Left lung (tissue), 10 donors: ENCODE measurements around the gene MAPK1IP1L. TPM values are rescaled to one million over a fixed set of nuclear protein-coding genes. Genes with fewer than 3 reads are reported as not detected.

Experiments
- ATAC-seq: fragments of 200-7000 bp; cut with Tn5 transposase; one replicate; pipeline ENCODE4 v1.9.1; 2020; ENCODE audit warnings: moderate library complexity
- DNase-seq, 4 donors: peaks; one replicate each; pipeline ENCODE4 v3.0.0-alpha.2; 2013 to 2020
- H3K27ac ChIP-seq, 2 donors: fragments of 200-600 bp; sonication (generic) in 1 of 2; one replicate each; pipeline versions ENCODE4 v1.5.0 to v1.8.0; 2020 to 2021
- H3K27me3 ChIP-seq, 2 donors: fragments of 200-600 bp; sonication (generic) in 1 of 2; one replicate each; pipeline versions ENCODE4 v1.5.0 to v1.8.0; 2020 to 2021
- H3K36me3 ChIP-seq, 2 donors: fragments of 200-600 bp; sonication (generic) in 1 of 2; one replicate each; pipeline versions ENCODE4 v1.5.0 to v1.8.0; 2020 to 2021
- H3K4me1 ChIP-seq, 2 donors: fragments of 200-600 bp; one replicate each; pipeline ENCODE4 v1.8.0; 2021
- H3K4me3 ChIP-seq, 2 donors: fragments of 200-600 bp; sonication (generic) in 1 of 2; one replicate each; pipeline versions ENCODE4 v1.5.0 to v1.8.0; 2020 to 2021; ENCODE audit warnings: mild to moderate bottlenecking in 1 of 2
- H3K9me3 ChIP-seq, 2 donors: fragments of 200-600 bp; sonication (generic) in 1 of 2; one replicate each; pipeline versions ENCODE4 v1.5.0 to v1.8.0; 2020 to 2021
- CTCF ChIP-seq, 2 donors: fragments of 200-600 bp; sonication (generic) in 1 of 2; IDR thresholded peaks; one replicate each; pipeline versions ENCODE4 v1.5.0 to v1.8.0; 2021; ENCODE audit warnings: antibody characterized with exemption in 2 of 2
- intact Hi-C, 2 donors: fragments of 100-400 bp; cut with DNase I; formaldehyde crosslinking; loops; one replicate each; pipeline versions ENCODE4 v1.11.2 to v1.14.2; 2022
- polyA plus RNA-seq, 6 donors: library from polyadenylated mRNA; unstranded; fragments of 120-200 nt; gene quantifications; one replicate each; pipeline ENCODE4 v1.2.1, GENCODE V29; 2013; ENCODE audit not compliant: insufficient read length in 6 of 6
- total RNA-seq, 2 donors: library from RNA; stranded (reverse); fragmentation: NEBNext Ultra II Directional; extraction: Animal tissue kit (Norgen Biotek cat#: 25700); gene quantifications; one replicate each; pipeline ENCODE4 v1.2.1, GENCODE V29; 2021
- donor health status: DM: no; HTN: yes; CAD: no.
- donor health status: DM: no; HTN: no; CAD: no.

MAPK1IP1L gene
- total and polyA plus RNA-seq, 8 donors: 81.0 to 93.6 (median 87.1) TPM

GRCh38 chr14:55103005-55103640 lies 51.7 kb downstream of the MAPK1IP1L start:
- peaks cover 52 to 97% of the 10 kb centered on the region in 2 donors for H3K4me1 ChIP-seq
- ATAC-seq (peak; percentile 85), DNase-seq (peak in 3 of 4 donors; percentile 82 to 91 (median 88))
- H3K27ac ChIP-seq: peak overlapping the region; percentile 87 to 93
- H3K4me3 ChIP-seq: peak overlapping the region in 1 of 2 donors; percentile 23
- no peak for TF ChIP-seq CTCF (IDR thresholded peaks at IDR 0.05)
- peaks cover 0 to 6% of the 10 kb centered on the region in 2 donors for H3K9me3 ChIP-seq
- intact Hi-C loops: no loop called here
- no peaks in the 10 kb centered on the region for H3K27me3 ChIP-seq
- H3K36me3 ChIP-seq: no peaks in the 10 kb centered on the region

- peaks cover 52 to 97% of the 10 kb centered on the region in 2 donors for H3K4me1 ChIP-seq
- peak overlapping the region; percentile 87 to 93 for H3K27ac ChIP-seq
- no peak for DNase-seq
- peak in 1 of 2 donors; percentile 12 for TF ChIP-seq CTCF (IDR thresholded peaks at IDR 0.05)
- no peaks in the 10 kb centered on the region for H3K36me3 ChIP-seq
- peaks cover 0 to 6% of the 10 kb centered on the region in 2 donors for H3K9me3 ChIP-seq
- intact Hi-C loops: no loop called here
- ATAC-seq: no peak
- no peaks in the 10 kb centered on the region for H3K27me3 ChIP-seq
- no peak overlapping the region for H3K4me3 ChIP-seq
Measured at GRCh38 chr14:55103971-55104954, 52.8 kb downstream of the MAPK1IP1L start.

GRCh38 chr14:55105991-55106390 lies 54.5 kb downstream of the MAPK1IP1L start:
- H3K4me3 ChIP-seq: no peak overlapping the region
- DNase-seq: no peak
- H3K4me1 ChIP-seq: peaks cover 46 to 81% of the 10 kb centered on the region in 2 donors
- H3K27ac ChIP-seq: peak overlapping the region; percentile 97
- no peaks in the 10 kb centered on the region for H3K27me3 ChIP-seq
- intact Hi-C loops: no loop called here
- H3K36me3 ChIP-seq: no peaks in the 10 kb centered on the region
- peaks cover 0 to 6% of the 10 kb centered on the region in 2 donors for H3K9me3 ChIP-seq
- TF ChIP-seq CTCF (IDR thresholded peaks at IDR 0.05): no peak
- ATAC-seq: no peak

GRCh38 chr14:55107766-55108554 lies 56.5 kb downstream of the MAPK1IP1L start:
- H3K4me3 ChIP-seq: no peak overlapping the region
- no peak for TF ChIP-seq CTCF (IDR thresholded peaks at IDR 0.05)
- H3K36me3 ChIP-seq: no peaks in the 10 kb centered on the region
- peaks cover 28 to 61% of the 10 kb centered on the region in 2 donors for H3K4me1 ChIP-seq
- H3K27me3 ChIP-seq: no peaks in the 10 kb centered on the region
- intact Hi-C loops: no loop called here
- peaks cover 0 to 6% of the 10 kb centered on the region in 2 donors for H3K9me3 ChIP-seq
- peak in 3 of 4 donors; percentile 58 to 94 (median 94) for DNase-seq
- H3K27ac ChIP-seq: peak overlapping the region; percentile 97
- peak; percentile 81 for ATAC-seq
